ENCODE measurements around the gene GJD3.

Gene GJD3

DNA sequence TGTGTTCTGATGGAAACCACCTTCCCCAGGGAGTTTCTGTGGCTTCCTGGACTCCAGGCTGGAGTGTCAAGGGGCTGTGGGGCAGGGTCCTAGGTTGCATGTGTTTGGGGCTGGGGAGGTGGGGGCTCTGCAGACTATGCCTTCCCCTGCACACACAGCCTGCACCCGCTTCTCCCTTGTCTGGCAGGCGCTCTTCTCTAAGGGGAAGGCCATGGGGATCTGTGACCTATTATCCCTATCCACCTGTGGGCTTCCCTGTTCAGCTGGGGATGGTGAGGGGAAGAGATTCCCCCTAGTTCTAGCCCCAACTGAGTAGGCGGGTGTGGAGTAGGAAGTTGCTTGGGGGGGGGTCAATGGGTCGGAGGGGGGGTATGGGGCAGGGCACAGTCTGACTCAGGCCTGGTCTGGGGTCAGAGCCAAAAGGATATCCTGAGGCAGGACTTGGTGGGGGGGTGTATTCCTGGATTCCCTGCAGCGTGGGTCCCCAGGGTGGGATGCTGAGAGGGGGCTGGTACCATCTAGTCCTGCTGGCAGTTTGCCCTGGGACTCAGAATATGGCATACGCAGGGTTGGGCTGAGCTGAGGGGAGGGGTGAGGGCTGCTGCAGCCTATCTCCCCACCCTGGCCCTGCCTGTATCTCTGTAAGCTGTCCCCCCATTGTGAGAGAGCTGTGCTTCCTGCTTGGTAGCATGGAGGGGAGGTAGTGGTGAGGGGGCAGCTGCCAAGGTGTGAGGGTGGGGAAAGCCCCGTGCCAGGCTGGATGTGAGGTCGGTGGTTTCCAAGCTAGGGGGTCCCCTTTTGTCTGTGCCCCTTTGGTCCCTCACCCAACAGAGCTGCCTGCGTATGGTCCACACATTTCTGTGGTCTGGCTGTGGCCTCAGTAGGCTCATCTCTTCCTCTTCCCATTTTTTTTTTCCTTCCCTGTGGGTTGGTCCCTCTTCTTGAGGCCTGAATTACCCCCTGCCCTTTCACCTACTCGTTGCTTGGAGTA, 40.9 kb downstream of the GJD3 start:
- peak in 1 of 2 donors; percentile 56 for DNase-seq (ENCODE audit: low read depth in 2 of 2)

DNA sequence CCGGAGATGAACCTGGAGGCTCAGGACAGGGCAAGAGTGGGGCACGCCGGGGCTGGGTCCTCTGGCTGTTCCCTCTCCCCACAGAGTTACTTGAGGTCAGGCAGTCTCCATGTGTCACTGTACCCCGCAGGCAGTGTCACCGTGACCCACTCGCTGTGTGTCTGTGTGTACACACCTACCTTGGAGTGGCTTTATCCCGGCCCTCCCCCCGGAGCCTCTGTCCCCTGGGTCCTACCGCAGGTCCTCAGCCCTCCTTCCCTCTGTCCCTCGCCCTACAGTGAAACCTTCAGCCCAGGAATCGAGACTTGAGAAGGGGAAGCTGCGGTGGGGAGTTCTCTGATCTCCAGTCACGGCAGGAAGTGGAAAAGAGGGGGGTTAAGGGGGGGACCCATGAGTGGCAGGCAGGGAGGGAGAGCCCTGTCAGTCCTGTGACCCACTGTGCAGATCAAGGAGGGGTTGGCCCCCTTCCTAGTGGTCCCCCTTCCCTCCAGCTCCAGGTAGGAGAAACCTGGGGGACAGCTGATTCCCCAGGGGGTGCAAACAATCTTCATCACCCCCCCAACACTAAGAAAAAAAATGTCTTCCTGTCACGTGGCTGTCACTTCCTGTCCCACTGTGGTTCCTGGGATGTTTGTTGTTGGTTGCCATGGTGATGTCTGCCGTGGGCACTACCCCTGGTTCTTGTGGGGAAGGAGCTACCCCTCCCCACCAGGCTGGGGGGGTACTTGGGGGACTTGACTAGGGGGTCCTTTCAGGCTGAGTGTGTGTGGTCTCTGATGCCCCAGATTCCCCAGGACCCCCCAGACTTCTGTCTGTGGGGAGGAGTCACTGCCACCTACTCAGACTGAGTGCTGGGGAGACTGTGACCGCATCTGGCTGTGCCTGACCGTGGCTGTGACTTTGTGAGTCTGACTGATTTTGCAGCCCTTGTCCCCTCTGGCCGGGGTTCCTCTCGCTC, 41.9 kb downstream of the GJD3 start:
- peak; percentile 71 to 79 for DNase-seq (ENCODE audit: low read depth in 2 of 2)

- no peak for DNase-seq (ENCODE audit: low read depth in 2 of 2)
These were observed 42.6 kb downstream of the GJD3 start for GRCh38 chr17:40321961-40322357.

- no peak for DNase-seq (ENCODE audit: low read depth in 2 of 2)
These were observed 43.0 kb downstream of the GJD3 start for GRCh38 chr17:40321524-40321929.

- no peak for DNase-seq (ENCODE audit: low read depth in 2 of 2)
These were observed 43.6 kb downstream of the GJD3 start for GRCh38 chr17:40320756-40321523.

DNA sequence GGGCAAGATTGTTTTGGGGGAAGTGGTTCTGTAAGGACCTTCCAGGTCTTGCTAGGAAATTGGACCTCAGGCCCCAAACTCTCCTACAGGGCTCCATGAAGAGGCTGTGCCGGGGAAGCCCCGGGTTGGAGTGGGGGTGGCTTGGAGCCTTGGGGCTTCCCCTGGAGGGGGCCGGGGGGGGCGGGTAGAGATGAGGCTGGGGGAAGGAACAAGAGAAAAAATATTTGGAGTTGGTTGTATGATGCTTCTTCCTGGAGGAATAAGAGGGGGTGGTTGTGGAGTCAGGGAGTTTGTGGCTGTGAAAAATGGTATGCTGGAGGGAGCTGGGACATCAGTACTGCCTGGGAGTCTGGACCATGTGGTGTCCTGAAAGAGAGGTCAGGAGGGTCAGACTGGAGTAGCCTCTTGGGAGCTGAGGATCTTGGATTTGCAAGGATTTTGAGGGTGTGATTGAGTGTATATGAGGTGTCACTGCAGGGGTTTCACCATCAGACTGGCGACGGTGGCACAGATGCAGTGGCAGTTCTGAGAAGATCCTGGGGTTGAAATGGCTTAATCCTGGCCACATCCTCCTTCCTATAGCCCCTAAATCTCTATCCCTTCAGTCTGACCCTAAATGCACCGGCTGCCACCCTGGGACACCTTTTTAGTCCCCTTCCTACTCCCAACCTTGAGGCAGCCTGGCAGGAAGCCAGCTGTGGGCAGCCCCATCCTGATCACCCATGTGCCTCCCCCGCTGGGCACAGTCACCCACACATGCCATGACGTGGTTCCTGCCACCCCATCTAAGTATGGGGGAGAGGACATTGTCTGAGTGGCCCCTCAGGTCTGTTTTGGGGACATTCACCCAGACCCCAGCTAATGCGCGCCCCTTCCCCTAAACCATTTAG, 44.6 kb downstream of the GJD3 start:
- peak; percentile 69 to 80 for DNase-seq (ENCODE audit: low read depth in 2 of 2)

GRCh38 chr17:40318830-40319391, 45.6 kb downstream of the GJD3 start:
- DNase-seq (ENCODE audit: low read depth in 2 of 2): no peak

GRCh38 chr17:40317880-40318829, 46.4 kb downstream of the GJD3 start:
- DNase-seq (ENCODE audit: low read depth in 2 of 2): peak; percentile 79 to 89

DNA sequence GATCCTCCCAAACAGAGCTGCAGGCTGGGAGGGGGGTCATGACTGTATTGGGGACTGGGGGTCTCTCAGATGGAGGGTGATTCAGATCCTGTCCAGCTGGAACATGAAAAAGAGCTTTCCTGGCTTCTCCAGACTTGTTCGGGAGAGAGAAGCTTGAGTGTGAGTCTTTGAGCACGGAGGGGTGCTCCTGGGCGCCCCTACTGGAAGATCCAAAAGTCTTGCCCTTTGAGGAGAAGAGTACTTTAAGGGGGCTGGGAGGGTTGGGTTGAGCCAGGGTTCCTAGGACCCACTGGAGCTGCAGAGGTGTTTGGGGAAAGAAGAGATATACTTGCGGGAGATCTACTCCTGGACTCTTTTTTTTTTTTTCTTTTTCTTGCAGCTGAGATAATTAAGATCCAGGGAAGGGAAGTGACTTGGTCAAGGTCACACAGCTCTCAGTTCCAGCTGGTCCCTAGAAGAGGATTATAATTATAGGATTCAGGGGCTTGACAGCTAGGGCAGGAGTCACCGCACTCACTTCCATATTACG, 47.1 kb downstream of the GJD3 start:
- DNase-seq (ENCODE audit: low read depth in 2 of 2): no peak

- DNase-seq (ENCODE audit: low read depth in 2 of 2): no peak
These were observed 47.8 kb downstream of the GJD3 start for GRCh38 chr17:40316571-40317344.

DNA sequence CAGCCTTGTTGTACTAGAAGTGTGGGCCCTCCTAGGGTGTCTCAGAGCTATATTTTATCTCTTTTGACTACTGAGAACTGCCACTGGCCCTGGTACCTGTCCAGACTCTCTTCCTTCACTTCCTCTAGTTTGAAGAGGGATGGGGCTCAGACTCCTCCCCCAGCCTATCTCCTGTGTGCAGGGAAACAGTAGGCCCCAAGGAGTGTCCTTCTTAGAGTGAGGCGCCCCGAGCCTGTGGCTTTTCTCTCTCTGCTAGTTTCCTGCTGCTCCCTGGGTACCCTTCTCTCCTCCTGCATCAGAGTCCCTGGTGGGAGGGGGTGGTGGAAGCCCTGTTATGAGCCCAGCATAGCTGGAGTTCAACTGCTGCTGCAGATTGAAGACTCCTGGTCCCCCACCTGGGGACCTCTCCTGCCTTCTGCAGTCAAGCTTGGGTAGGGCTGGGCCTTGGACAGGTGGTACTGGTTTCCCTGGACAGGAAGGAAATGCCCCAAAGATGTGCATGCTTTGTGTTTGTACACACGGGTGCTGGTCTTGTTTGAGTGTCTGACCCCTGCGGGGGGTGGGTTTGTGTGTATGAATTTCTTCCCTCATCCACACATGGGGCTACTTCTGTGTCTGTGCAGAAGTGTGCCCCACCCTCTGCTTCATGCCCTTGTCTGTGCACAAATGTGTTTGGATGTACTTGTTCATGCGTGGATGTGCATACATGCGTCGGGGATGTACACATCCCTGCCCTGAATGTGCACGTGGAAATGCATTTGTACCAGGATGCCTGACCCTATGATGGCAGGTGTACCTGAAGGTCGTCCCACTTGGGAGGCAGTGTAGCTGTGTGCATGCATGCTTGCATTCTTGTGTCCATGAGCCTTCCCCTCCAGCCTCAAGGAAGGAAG, 48.6 kb downstream of the GJD3 start:
- DNase-seq (ENCODE audit: low read depth in 2 of 2): no peak

DNA sequence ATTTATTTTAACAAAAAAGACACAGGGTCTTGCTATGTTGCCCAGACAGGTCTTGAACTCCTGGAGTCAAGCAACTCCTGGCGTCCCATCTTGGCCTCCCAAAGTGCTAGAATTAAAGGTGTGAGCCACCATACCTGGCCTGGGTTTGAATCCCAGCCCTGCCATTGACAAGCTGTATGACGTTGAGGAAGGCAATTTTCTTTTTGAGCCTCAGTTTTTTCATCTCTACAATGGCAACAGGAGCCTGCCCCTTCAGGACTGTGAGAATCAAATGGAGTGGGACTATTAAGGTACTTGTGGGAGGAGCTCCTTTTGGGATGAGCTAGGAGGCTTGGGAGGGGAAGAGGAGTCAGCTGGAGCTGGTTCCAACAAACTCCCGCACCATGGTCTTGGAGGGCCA, 49.3 kb downstream of the GJD3 start:
- DNase-seq (ENCODE audit: low read depth in 2 of 2): no peak

GRCh38 chr17:40314584-40314956, 50.0 kb downstream of the GJD3 start:
- DNase-seq (ENCODE audit: low read depth in 2 of 2): peak; percentile 76 to 87

DNA sequence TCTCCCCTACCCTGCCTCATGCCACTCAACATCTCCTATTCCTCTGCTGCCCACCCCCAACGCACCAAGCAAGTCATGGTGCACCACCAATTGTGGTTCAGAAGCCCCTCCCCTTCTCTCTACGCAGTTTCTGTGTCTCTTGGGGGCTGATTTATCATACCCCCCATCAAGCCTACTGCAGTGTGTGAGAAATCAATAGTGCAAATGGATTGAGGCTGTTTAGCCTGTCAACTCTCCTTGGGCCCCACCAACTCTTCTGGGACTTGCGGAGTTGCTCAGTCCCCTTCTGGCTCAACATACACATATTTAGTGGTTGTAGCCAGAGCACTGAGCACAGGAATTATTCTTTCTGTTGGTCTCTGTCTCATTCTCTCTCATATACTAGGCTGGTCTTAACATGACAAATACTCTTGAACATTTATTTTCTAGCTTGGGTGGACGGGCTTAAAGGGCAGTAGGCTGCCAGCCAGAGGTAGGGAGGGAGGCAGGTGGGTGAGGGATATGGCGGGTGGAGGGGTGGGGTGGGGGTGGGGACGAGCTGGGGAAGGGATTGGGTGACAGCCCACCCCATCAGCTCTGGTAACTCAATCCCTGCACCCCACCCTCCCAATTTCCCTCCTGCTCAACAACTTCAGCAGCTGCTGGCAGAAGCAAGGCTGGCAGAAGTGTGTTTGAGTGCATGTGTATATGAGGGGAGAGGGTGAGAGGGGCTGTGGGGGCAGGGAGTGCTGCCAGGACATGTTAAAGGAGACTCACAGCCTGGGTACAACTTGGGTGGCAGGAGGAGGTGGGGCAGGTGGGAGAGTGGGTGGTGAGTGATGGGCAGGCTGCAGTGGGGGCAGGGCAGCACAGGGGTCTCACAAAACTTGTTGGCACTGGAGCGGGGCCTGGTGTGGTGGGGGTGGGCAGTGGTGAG, 50.6 kb downstream of the GJD3 start:
- DNase-seq (ENCODE audit: low read depth in 2 of 2): no peak
